Measurements from ENCODE around the gene DHX36.

The DHX36 gene, protein sequence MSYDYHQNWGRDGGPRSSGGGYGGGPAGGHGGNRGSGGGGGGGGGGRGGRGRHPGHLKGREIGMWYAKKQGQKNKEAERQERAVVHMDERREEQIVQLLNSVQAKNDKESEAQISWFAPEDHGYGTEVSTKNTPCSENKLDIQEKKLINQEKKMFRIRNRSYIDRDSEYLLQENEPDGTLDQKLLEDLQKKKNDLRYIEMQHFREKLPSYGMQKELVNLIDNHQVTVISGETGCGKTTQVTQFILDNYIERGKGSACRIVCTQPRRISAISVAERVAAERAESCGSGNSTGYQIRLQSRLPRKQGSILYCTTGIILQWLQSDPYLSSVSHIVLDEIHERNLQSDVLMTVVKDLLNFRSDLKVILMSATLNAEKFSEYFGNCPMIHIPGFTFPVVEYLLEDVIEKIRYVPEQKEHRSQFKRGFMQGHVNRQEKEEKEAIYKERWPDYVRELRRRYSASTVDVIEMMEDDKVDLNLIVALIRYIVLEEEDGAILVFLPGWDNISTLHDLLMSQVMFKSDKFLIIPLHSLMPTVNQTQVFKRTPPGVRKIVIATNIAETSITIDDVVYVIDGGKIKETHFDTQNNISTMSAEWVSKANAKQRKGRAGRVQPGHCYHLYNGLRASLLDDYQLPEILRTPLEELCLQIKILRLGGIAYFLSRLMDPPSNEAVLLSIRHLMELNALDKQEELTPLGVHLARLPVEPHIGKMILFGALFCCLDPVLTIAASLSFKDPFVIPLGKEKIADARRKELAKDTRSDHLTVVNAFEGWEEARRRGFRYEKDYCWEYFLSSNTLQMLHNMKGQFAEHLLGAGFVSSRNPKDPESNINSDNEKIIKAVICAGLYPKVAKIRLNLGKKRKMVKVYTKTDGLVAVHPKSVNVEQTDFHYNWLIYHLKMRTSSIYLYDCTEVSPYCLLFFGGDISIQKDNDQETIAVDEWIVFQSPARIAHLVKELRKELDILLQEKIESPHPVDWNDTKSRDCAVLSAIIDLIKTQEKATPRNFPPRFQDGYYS

GRCh38 chr3:154323891-154324738 is at the start of gene DHX36:
TSS of gene DHX36 (minus strand) at chr3:154324487. CDS start at chr3:154324416, 71 bp downstream.
- intact Hi-C loops (cut with DNase I) = loop anchor here (10.0 kb wide), 1 partner anchor 1551 kb away; the partner anchor contains the start of gene GMPS

GRCh38 chr3:154367221-154367620 is 42.9 kb upstream of the DHX36 start:
- DNase-seq = no peak
- intact Hi-C loops (cut with DNase I) = no loop called here

More at GRCh38 chr3:154323891-154324738, at the start of gene DHX36:
- DNase-seq = peak; percentile 85 to 97 (median 92)

- intact Hi-C loops (cut with DNase I) = no loop called here
- DNase-seq = no peak
Measured at GRCh38 chr3:154364849-154365248, 40.6 kb upstream of the DHX36 start.

DNA sequence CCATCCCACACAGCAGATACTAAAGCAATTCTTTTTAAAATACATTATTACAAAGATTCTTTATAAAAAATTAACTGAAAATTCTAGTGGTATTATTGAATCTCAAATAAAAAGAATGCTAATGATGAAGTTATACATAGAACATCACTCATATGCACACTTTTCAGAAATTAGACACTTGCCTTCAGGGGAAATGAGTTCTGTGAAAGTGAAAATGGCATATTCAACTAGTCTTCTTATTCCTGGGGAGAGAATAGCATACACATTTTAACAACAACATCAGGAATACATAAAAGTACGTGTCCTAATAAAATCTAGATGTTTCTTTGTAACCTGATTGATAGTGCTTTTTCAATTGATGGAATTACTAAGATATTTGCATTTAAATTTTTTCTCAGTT is 36.8 kb upstream of the DHX36 start:
- no peak for DNase-seq
- intact Hi-C loops (cut with DNase I) = no loop called here

DNA sequence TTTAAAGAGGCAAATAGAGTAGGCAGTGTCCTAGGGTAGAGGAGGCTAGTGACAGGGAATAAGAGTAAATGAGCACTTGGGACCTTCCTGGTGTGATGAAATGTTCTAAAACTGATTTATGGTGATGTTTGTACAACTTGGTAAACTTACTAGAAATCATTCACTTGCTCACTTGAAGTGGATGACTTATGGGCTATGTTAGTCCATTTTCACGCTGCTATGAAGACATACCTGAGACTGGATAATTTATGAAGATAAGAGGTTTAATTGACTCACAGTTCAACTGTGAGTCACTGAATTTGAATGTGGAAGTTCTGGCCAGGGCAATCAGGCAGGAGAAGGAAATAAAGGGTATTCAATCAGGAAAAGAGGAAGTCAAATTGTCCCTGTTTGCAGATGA is 31.7 kb upstream of the DHX36 start:
- intact Hi-C loops (cut with DNase I) = no loop called here
- no peak for DNase-seq

DNA sequence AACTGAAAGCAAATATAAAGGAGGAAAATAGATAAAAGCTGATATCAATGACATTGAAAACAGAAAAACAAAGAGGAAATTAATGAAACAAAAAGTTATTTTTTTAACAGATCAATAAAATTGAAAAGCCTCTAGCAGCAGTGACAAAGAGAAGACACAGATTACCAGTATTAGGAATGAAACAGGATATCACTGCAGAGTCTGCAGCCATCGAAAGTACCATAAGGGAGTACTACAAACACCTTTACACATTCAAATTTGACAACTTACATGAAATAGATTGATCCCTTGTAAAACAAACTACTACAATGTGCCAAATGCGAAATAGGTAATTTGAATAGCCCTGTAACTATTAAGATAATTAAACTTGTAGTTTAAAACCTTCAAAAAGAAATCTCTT is 24.9 kb upstream of the DHX36 start:
- intact Hi-C loops (cut with DNase I) = no loop called here
- no peak for DNase-seq

DNA sequence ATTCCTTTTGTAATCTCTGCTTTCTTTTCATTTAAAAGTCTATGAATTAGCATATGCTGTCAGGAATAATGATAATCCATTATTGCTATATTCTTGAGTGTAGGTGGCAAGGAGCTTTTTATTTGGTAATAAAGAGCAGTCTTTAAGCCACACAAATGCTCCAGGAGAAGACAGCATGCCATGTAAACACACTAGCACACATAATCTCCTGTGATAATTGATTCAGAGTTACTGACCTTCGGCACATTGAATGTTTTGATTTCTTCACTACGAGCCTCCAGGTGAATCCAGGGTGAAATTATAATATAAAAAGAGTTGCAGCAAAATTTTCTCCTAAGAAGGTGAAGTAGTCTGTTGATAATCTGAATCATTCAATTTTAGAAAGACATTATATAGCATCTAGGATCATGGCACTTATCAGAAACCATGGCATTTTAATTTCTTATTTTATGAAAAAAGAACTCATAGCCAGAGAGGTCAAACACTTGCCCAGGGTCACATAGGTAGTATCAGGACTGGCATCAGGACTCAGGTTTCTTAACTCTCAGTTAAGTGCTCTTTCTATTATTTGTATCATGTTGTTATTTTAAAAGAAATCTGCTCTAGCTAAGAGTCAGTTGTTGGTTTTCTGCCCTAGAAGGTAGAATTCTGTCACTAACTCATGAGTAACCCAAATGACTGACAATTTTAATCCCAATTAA is 21.3 kb upstream of the DHX36 start:
- DNase-seq = no peak

GRCh38 chr3:154338570-154338969 is 14.3 kb upstream of the DHX36 start:
- DNase-seq = no peak
- intact Hi-C loops (cut with DNase I) = loop anchor here (10.0 kb wide), 1 partner anchor 1366 kb away; no protein-coding TSS in a partner anchor

More for the DNA sequence above, 21.3 kb upstream of the DHX36 start:
- intact Hi-C loops (cut with DNase I) = no loop called here

- intact Hi-C loops (cut with DNase I) = loop anchor here (10.0 kb wide), 1 partner anchor 1367 kb away; no protein-coding TSS in a partner anchor
- DNase-seq = no peak
Measured at GRCh38 chr3:154338008-154338407, 13.7 kb upstream of the DHX36 start.

DNA sequence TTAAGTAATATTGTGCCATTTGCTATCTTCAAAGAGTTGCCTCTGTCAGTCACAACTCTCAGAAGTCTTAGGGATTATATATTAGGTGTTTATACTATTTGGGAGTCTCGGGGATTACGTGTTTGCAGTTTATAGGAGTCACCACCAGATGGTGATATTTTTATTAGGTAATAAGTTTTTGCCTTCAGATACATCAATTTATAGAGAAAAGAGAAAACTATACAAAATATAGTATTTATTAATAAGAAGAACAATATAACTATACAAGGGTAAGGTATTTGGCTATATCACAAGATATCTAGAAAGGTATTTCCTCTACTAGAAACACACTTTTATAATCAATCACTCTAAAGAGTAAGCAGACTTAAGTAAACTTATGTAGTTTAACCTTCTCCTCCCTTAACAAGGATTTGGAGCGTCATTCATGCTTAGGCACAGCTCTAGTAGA is 10.7 kb upstream of the DHX36 start:
- intact Hi-C loops (cut with DNase I) = loop anchor here (10.0 kb wide), 1 partner anchor 1370 kb away; no protein-coding TSS in a partner anchor

GRCh38 chr3:154327871-154328270 is 3.6 kb upstream of the DHX36 start:
- intact Hi-C loops (cut with DNase I) = loop anchor here (10.0 kb wide), 1 partner anchor 1547 kb away; the partner anchor contains the start of gene GMPS
- DNase-seq = no peak

More for the DNA sequence above, 10.7 kb upstream of the DHX36 start:
- DNase-seq = no peak

- intact Hi-C loops (cut with DNase I) = loop anchor here (10.0 kb wide), 1 partner anchor 1550 kb away; the partner anchor contains the start of gene GMPS
- no peak for DNase-seq
Measured at GRCh38 chr3:154324919-154325318, 632 bp upstream of the DHX36 start.

DNA sequence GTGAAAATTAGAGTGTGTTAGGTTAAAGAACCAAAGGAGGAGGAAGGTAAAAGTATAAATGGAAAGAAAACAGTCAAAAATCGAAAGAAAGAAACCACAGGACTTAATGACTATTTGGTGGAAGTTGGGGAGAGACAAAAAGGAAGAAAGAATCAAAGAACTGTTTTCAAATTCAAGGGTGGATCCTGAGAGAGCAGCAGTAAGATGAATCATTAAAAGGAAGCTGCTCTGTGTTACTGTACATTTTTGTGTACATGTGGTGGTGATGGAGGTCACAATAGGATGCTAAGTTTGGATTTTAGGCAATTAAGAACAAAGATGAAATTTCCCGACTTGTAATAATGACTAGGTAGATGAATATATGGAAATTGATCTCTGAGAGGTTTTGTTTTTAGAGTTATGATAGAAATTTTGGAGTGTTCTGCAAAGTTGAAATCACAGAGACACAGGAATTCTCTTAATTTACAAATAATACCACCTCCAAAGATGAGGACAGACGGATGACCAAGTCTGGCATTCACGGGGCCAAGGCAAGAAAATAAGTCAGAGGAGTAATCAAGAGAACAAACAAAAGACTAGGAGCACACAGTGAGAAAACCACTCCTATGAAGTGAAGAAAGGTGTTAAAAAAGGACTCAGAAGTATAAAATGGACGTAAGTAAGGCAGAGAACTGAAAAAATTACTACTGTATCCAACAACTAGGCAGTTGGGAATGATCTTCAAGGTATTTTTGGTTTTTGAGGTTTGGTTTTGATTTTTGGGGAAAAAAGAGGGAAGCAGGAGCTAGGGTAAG is 7.1 kb downstream of the DHX36 start:
- no peak for DNase-seq
- intact Hi-C loops (cut with DNase I) = no loop called here

GRCh38 chr3:154314152-154314551 is 10.1 kb downstream of the DHX36 start:
- intact Hi-C loops (cut with DNase I) = no loop called here
- no peak for DNase-seq

- intact Hi-C loops (cut with DNase I) = no loop called here
- no peak for DNase-seq
Measured at GRCh38 chr3:154310840-154311239, 13.4 kb downstream of the DHX36 start.

DNA sequence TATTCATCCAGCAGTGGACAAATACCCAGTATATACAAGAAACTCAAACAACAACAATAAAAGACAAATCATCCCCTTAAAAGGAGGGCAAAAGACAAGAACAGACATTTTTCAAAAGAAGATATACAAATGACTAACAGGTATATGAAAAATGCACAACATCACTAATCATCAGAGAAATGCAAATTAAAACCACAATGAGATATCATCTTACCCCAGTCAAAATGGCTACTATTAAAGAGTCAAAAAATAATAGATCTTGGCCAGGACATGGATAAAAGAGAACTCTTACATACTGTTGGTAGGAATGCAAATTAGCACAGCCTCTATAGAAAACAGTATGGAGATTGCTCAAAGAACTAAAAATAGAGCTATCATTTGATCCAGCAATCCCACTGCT is 16.9 kb downstream of the DHX36 start:
- intact Hi-C loops (cut with DNase I) = no loop called here
- DNase-seq = no peak

GRCh38 chr3:154304936-154305335 is 19.4 kb downstream of the DHX36 start:
- no peak for DNase-seq
- intact Hi-C loops (cut with DNase I) = no loop called here

All from head of caudate nucleus (tissue), 42 donors.